ENCODE data around the gene RTF1.

DNA sequence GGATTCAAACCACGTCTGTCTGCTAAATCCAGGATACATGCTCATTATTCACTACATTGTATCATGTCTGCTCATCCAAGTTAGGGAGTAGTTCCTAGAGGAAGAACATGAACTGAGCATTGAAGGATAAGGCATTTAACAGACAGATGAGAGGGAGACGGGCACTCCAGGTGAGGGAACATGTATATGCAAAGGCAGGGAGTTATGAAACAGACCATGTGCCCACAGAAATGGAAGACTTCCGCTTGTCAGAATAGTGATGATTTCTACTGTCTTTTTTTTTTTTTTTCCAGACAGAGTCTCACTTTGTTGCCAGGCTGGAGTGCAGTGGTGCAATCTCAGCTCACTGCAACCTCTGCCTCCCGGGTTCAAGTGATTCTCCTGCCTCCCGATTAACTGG is 9.6 kb upstream of the RTF1 start:
- TF ChIP-seq GATA2 (IDR thresholded peaks at IDR 0.05; ENCODE audit: low read depth, low read length) (no peak), GATA3 (IDR thresholded peaks at IDR 0.05; ENCODE audit: low read depth, low read length) (no peak)

All from SH-SY5Y (cell line).